Uterus (tissue), 4 donors: ENCODE results near the gene UBXN2A. TPM values are rescaled to one million over a fixed set of nuclear protein-coding genes. Genes with fewer than 3 reads are reported as not detected.

ENCODE experiments used
- DNase-seq, 2 donors: peaks; one replicate each; pipeline ENCODE4 v3.0.0-alpha.2; 2019 to 2020
- H3K27ac ChIP-seq, 2 donors: fragments of 200-600 bp; sonication (generic); 1 replicate in 1 of 2; 2 replicates in 1 of 2; pipeline ENCODE4 v1.5.1; 2016 to 2018
- H3K27me3 ChIP-seq, 2 donors: fragments of 200-600 bp; sonication (generic); one replicate each; pipeline ENCODE4 v1.5.1; 2018 to 2019; ENCODE audit warnings: control low read depth in 1 of 2
- H3K36me3 ChIP-seq, 2 donors: fragments of 200-600 bp; sonication (generic); one replicate each; pipeline ENCODE4 v1.5.1; 2019; ENCODE audit warnings: control low read depth in 1 of 2
- H3K4me1 ChIP-seq, 2 donors: fragments of 200-600 bp; sonication (generic); one replicate each; pipeline ENCODE4 v1.5.1; 2018 to 2019; ENCODE audit warnings: control low read depth in 1 of 2
- H3K4me3 ChIP-seq, 2 donors: fragments of 200-600 bp; sonication (generic); 1 replicate in 1 of 2; 2 replicates in 1 of 2; pipeline ENCODE4 v1.5.1; 2018 to 2019; ENCODE audit warnings: mild to moderate bottlenecking in 1 of 2
- H3K9me3 ChIP-seq, 2 donors: fragments of 200-600 bp; sonication (generic); one replicate each; pipeline ENCODE4 v1.5.1; 2019; ENCODE audit warnings: control low read depth in 1 of 2
- POLR2A ChIP-seq, 2 donors: fragments of 450-650 bp; IDR thresholded peaks; one replicate each; pipeline ENCODE4 v1.6.1; 2016; ENCODE audit warnings: antibody characterized with exemption in 2 of 2, mild to moderate bottlenecking in 1 of 2, moderate library complexity in 1 of 2
- intact Hi-C: fragments of 100-400 bp; cut with DNase I; formaldehyde crosslinking; loops from one replicate; pipeline ENCODE4 v1.15.1; 2023; ENCODE audit warnings: low total_unique reads
- total RNA-seq, 4 donors: library from RNA; depleted of rRNA in 3 of 4; stranded (reverse); fragments of >200 nt in 3 of 4; gene quantifications; one replicate each; pipeline versions ENCODE4 v1.1.0 to v1.2.4, GENCODE V29; 2014 to 2023
- TF ChIP-seq, protein P1 (sequence below), 4 experiments: fragments of 200-600 bp in 2 of 4; fragments of 450-650 bp in 2 of 4; sonication (generic) in 2 of 4; IDR thresholded peaks; one replicate each; pipeline ENCODE4 v1.5.1; 2016 to 2019; ENCODE audit warnings: antibody characterized with exemption in 4 of 4, mild to moderate bottlenecking in 2 of 4, moderate library complexity in 1 of 4
- donor health status: DM: yes; HTN: yes; CAD: no.

UBXN2A gene
- total RNA-seq, 4 donors from 2014 or later, result 16.8 to 36.4 (median 24.2) TPM

- H3K36me3 ChIP-seq, result no peaks in the 10 kb centered on the region
- peak in 1 of 2 donors; percentile 34 for DNase-seq
- H3K27me3 ChIP-seq, result no peaks in the 10 kb centered on the region
- H3K4me1 ChIP-seq, result no peaks in the 10 kb centered on the region
- TF ChIP-seq POLR2A (IDR thresholded peaks at IDR 0.05), result no peak
- TF ChIP-seq, protein P1, sequence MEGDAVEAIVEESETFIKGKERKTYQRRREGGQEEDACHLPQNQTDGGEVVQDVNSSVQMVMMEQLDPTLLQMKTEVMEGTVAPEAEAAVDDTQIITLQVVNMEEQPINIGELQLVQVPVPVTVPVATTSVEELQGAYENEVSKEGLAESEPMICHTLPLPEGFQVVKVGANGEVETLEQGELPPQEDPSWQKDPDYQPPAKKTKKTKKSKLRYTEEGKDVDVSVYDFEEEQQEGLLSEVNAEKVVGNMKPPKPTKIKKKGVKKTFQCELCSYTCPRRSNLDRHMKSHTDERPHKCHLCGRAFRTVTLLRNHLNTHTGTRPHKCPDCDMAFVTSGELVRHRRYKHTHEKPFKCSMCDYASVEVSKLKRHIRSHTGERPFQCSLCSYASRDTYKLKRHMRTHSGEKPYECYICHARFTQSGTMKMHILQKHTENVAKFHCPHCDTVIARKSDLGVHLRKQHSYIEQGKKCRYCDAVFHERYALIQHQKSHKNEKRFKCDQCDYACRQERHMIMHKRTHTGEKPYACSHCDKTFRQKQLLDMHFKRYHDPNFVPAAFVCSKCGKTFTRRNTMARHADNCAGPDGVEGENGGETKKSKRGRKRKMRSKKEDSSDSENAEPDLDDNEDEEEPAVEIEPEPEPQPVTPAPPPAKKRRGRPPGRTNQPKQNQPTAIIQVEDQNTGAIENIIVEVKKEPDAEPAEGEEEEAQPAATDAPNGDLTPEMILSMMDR (IDR thresholded peaks at IDR 0.05), result no peak
- H3K27ac ChIP-seq, result peak overlapping the region; percentile 92 to 96
- intact Hi-C loops, result no loop called here
- peak overlapping the region; percentile 70 to 93 for H3K4me3 ChIP-seq
- no peaks in the 10 kb centered on the region for H3K9me3 ChIP-seq
Measured at GRCh38 chr2:23940718-23941620, 706 bp downstream of the UBXN2A start.

DNA sequence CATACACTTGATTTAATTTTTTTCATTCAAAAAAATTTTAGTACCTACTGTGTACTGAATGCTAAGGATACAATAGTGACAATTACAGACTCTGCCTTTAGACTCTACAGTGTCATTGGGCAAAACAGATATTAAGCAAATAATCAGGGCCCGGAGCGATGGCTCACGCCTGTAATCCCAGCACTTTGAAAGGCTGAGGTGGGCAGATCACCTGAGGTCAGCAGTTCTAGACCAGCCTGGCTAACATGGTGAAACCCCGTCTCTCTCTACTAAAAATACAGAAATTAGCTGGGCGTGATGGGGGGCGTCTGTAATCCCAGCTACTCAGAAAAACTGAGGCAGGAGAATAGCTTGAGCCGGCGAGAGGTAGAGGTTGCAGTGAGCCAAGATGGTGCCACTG is 1.4 kb downstream of the UBXN2A start:
- Histone ChIP-seq H3K27ac (peak overlapping the region; percentile 92 to 96), H3K9me3 (no peaks in the 10 kb centered on the region), H3K27me3 (no peaks in the 10 kb centered on the region), H3K36me3 (no peaks in the 10 kb centered on the region), H3K4me1 (no peaks in the 10 kb centered on the region), H3K4me3 (peak overlapping the region in 1 of 2 donors; percentile 93)
- TF ChIP-seq, protein P1 (IDR thresholded peaks at IDR 0.05), result no peak
- no peak for TF ChIP-seq POLR2A (IDR thresholded peaks at IDR 0.05)
- no peak for DNase-seq
- intact Hi-C loops, result no loop called here

- Histone ChIP-seq H3K27me3 (no peaks in the 10 kb centered on the region), H3K4me1 (no peaks in the 10 kb centered on the region), H3K27ac (no peak overlapping the region), H3K4me3 (no peak overlapping the region), H3K36me3 (no peaks in the 10 kb centered on the region), H3K9me3 (no peaks in the 10 kb centered on the region)
- DNase-seq, result no peak
- TF ChIP-seq POLR2A (IDR thresholded peaks at IDR 0.05), result no peak
- TF ChIP-seq, protein P1 (IDR thresholded peaks at IDR 0.05), result no peak
- intact Hi-C loops, result no loop called here
Measured at GRCh38 chr2:23943666-23944065, 3.4 kb downstream of the UBXN2A start.

DNA sequence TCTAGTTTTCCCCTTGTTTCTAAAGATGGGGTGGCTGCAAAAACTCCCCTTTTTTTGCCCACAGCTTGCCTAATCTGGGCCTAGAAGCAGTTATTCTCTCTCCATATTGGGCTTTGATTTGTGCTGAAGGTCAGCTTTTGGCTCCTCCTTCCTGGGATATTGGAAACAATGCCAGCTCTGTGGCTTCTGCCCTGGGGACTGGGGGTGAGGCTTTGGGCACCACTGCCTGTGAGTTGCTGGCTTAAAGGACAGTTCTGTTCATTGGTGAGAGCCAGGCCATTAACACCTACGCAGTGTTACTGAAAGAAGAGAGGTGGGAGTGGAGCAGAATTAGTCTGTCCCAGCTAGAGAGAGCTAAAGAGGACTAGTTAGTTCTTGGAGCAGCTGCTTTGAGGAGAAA is 4.3 kb downstream of the UBXN2A start:
- no peaks in the 10 kb centered on the region for H3K4me1 ChIP-seq
- H3K36me3 ChIP-seq, result no peaks in the 10 kb centered on the region
- no peak overlapping the region for H3K27ac ChIP-seq
- no peaks in the 10 kb centered on the region for H3K9me3 ChIP-seq
- DNase-seq, result no peak
- no peaks in the 10 kb centered on the region for H3K27me3 ChIP-seq
- TF ChIP-seq, protein P1 (IDR thresholded peaks at IDR 0.05), result no peak
- TF ChIP-seq POLR2A (IDR thresholded peaks at IDR 0.05), result no peak
- intact Hi-C loops, result no loop called here
- no peak overlapping the region for H3K4me3 ChIP-seq

- Histone ChIP-seq H3K9me3 (no peaks in the 10 kb centered on the region), H3K4me3 (no peak overlapping the region), H3K27me3 (no peaks in the 10 kb centered on the region), H3K27ac (no peak overlapping the region), H3K36me3 (no peaks in the 10 kb centered on the region), H3K4me1 (no peaks in the 10 kb centered on the region)
- TF ChIP-seq, protein P1 (IDR thresholded peaks at IDR 0.05), result no peak
- no peak for TF ChIP-seq POLR2A (IDR thresholded peaks at IDR 0.05)
- intact Hi-C loops, result no loop called here
- DNase-seq, result no peak
Measured at GRCh38 chr2:23944976-23945375, 4.7 kb downstream of the UBXN2A start.
